T-cell (primary cell): ENCODE measurements around the gene KSR2. TPM values are rescaled to one million over a fixed set of nuclear protein-coding genes. Genes with fewer than 3 reads are reported as not detected.

Source experiments
- ATAC-seq, 4 experiments: fragments of 200-7000 bp in 3 of 4; fragments of 150-1000 bp in 1 of 4; cut with Tn5 transposase; replicated peaks in 1 of 4; 1 replicate in 3 of 4; 2 replicates in 1 of 4; pipeline ENCODE4 v1.10.0; 2021; ENCODE audit warnings: moderate library complexity in 3 of 4, mild to moderate bottlenecking in 2 of 4, moderate number of reproducible peaks in 1 of 4
- CTCF ChIA-PET, 2 donors: fragments of 300-600 bp; sonication (Branson Sonifier 250); formaldehyde crosslinking; loops; one replicate each; lab custom pipeline; 2022; ENCODE audit warnings: antibody characterized with exemption in 2 of 2; lab: Charles Lee
- POLR2A ChIA-PET, 2 donors: fragments of 300-600 bp; sonication (Branson Sonifier 250); formaldehyde crosslinking; loops; one replicate each; lab custom pipeline; 2022; ENCODE audit warnings: antibody characterized with exemption in 2 of 2; lab: Charles Lee
- DNase-seq, 35 experiments: peaks; one replicate each; pipeline versions ENCODE4 v3.0.0 to v3.0.0-alpha.2; 2013 to 2023
- H3K27ac ChIP-seq: one replicate; pipeline ENCODE4 v1.5.1; 2013; ENCODE audit warnings: low read length
- H3K27me3 ChIP-seq, 2 experiments: replicated peaks in 1 of 2; 1 replicate in 1 of 2; 2 replicates in 1 of 2; pipeline versions ENCODE4 v1.6.1 to v1.7.0; 2013; ENCODE audit warnings: low read length in 1 of 2, mixed read lengths in 1 of 2; ENCODE audit not compliant: control insufficient read depth in 2 of 2, insufficient read depth in 2 of 2; ENCODE audit errors: extremely low read depth in 1 of 2
- H3K36me3 ChIP-seq, 2 donors: 1 replicate in 1 of 2; 2 replicates in 1 of 2; pipeline versions ENCODE4 v1.6.1 to v1.7.0; 2013; ENCODE audit warnings: low read length in 1 of 2; ENCODE audit not compliant: control insufficient read depth in 2 of 2, insufficient read depth in 1 of 2; ENCODE audit errors: extremely low read depth in 1 of 2
- H3K4me1 ChIP-seq, 2 experiments: 1 replicate in 1 of 2; 2 replicates in 1 of 2; pipeline versions ENCODE4 v1.6.1 to v1.7.0; 2013; ENCODE audit warnings: low read length in 2 of 2, mixed read lengths in 1 of 2; ENCODE audit not compliant: insufficient read depth in 2 of 2, control insufficient read depth in 1 of 2; ENCODE audit errors: extremely low read depth in 1 of 2
- H3K4me3 ChIP-seq, 2 donors: 1 replicate in 1 of 2; 2 replicates in 1 of 2; pipeline versions ENCODE4 v1.5.1 to v1.7.0; 2013; ENCODE audit warnings: mild to moderate bottlenecking in 2 of 2, low read length in 1 of 2, moderate library complexity in 1 of 2; ENCODE audit not compliant: control insufficient read depth in 1 of 2; ENCODE audit errors: extremely low read depth in 1 of 2
- H3K9me3 ChIP-seq: 2 replicates; pipeline ENCODE4 v1.7.0; 2013
- H3K27ac Mint-ChIP-seq, 2 donors: one replicate each; pipeline ENCODE4 v1.8.0; 2020 to 2021; ENCODE audit warnings: mild to moderate bottlenecking in 2 of 2, mixed read lengths in 2 of 2
- H3K27me3 Mint-ChIP-seq, 2 donors: one replicate each; pipeline ENCODE4 v1.8.0; 2021 to 2022; ENCODE audit warnings: mixed read lengths in 2 of 2
- H3K36me3 Mint-ChIP-seq: one replicate; pipeline ENCODE4 v1.8.0; 2021; ENCODE audit warnings: mixed read lengths
- H3K4me1 Mint-ChIP-seq, 3 donors: one replicate each; pipeline ENCODE4 v1.8.0; 2020 to 2022; ENCODE audit warnings: mixed read lengths in 3 of 3, mild to moderate bottlenecking in 1 of 3
- H3K4me3 Mint-ChIP-seq, 3 donors: one replicate each; pipeline ENCODE4 v1.8.0; 2020 to 2022; ENCODE audit warnings: mild to moderate bottlenecking in 3 of 3, mixed read lengths in 3 of 3, moderate library complexity in 3 of 3
- H3K9me3 Mint-ChIP-seq, 3 donors: one replicate each; pipeline ENCODE4 v1.8.0; 2020 to 2022; ENCODE audit warnings: mixed read lengths in 3 of 3
- WGBS: methylation state at CpG from one replicate; pipeline ENCODE4 v1.1.5; 2013; ENCODE audit warnings: missing lambda C conversion rate; ENCODE audit not compliant: insufficient coverage; 5-methylcytosine and 5-hydroxymethylcytosine counted together
- total RNA-seq, 35 experiments: library from RNA in 6 of 35; stranded (reverse) in 6 of 35; fragments of 120-200 nt in 1 of 35; gene quantifications; one replicate each; pipeline versions ENCODE4 v1.2.1 to v1.2.4 and lab custom pipeline; 2013 to 2026

KSR2 gene
- total RNA-seq, 5 donors from 2014 or later (not counting 1 experiment from before 2014, with no cell fraction given), result 0.03 to 0.10 (median 0.06) TPM

DNA sequence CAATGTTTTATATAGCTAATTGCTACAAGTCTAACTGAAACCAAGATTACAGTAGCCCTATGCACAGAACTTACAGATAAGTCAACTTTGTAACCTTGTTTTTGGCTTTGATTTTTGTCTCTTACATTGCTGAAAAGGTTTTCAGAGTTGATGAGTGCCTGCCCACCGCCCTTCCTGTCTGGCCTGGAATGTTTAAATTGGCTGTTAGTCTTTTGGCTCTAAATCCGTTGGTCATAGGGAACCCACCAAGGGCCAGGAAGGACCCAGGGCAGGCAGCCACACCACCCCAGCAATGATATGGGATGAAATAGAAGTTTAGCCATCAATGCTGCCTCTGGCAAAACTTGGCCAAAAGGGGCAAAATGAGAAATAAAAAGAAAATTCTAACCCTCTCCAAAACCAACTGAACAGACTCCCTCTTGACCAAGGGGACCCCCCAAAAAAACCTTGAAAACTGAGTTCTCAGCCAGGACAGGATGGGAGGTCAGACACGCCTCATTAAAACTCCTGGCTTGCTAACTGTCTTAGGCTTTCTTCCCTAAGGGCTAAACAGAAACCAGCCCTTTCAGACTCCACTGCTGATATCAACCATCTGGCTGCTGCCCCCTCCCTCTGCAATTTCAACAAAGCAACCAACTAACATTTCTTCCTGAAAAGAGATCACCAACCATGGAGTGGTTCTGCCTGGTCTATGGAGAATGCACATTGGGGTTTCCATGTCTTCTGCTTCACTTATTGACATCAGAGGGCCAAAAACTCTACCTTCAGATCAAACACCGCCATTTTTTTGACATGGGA lies 365.3 kb downstream of the KSR2 start:
- POLR2A ChIA-PET, result no interaction called here
- no peaks in the 10 kb centered on the region for H3K36me3 ChIP-seq
- peaks cover 0 to 10% of the 10 kb centered on the region in 2 experiments for H3K27me3 ChIP-seq
- Mint-ChIP-seq H3K27ac (no peak overlapping the region), H3K27me3 (peaks cover 0 to 4% of the 10 kb centered on the region in 2 donors), H3K4me3 (no peak overlapping the region), H3K36me3 (no peaks in the 10 kb centered on the region), H3K4me1 (no peaks in the 10 kb centered on the region), H3K9me3 (peaks cover 0 to 15% (median 0%) of the 10 kb centered on the region in 3 donors)
- DNase-seq (no peak), ATAC-seq (no peak)
- no peak overlapping the region for H3K27ac ChIP-seq
- CTCF ChIA-PET, result no interaction called here
- 40% methylated on average over 3 of the region's 4 CpGs for WGBS
- H3K4me3 ChIP-seq, result no peak overlapping the region
- no peaks in the 10 kb centered on the region for H3K4me1 ChIP-seq
- H3K9me3 ChIP-seq, result no peaks in the 10 kb centered on the region

DNA sequence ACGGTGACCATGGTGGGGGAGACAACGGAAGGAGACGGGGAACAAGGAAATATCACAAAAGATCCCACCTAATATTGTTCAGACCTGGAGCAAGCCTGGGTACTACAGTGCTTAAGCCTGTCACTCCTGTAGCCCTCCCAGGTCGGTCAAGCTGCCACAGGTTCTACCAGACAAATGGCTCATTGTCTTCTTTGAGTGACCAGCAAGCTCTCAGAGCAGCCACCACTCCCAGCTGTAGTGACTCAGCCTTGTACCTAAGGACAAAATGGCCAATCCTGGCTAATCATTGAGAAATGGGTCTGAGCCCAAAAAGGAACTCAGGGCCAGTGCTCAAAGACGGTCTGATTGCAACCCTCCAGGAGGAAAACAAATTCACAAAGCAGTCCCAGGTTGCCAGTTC lies 368.9 kb downstream of the KSR2 start:
- no peak overlapping the region for H3K4me3 ChIP-seq
- no peaks in the 10 kb centered on the region for H3K36me3 ChIP-seq
- H3K27me3 ChIP-seq, result no peaks in the 10 kb centered on the region
- CTCF ChIA-PET, result no interaction called here
- H3K27ac ChIP-seq, result no peak overlapping the region
- ATAC-seq (no peak), DNase-seq (no peak)
- POLR2A ChIA-PET, result no interaction called here
- 49% methylated on average over 2 of the region's 5 CpGs for WGBS
- Mint-ChIP-seq H3K27me3 (no peaks in the 10 kb centered on the region), H3K36me3 (no peaks in the 10 kb centered on the region), H3K4me3 (no peak overlapping the region), H3K4me1 (no peaks in the 10 kb centered on the region), H3K9me3 (peaks cover 0 to 17% (median 0%) of the 10 kb centered on the region in 3 donors), H3K27ac (no peak overlapping the region)
- no peaks in the 10 kb centered on the region for H3K9me3 ChIP-seq
- no peaks in the 10 kb centered on the region for H3K4me1 ChIP-seq

DNA sequence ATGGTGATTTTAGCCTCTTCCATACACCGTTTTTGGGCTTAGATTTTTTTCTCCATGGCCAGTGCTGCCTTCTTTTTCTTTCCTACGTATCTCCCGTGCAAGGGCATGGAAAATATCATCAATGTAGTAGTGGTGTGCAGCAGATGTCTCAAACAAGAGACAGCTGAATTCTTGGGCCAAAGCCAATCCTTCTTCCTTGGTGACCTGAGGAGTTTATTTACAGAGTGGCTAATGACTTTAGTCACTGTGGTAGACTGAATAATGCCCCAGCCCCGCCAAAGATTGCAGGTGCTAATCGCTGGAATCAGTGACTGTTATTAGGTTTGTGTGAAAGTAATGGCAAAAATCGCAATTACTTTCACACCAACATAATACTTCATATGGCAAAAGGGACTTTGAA lies 371.8 kb downstream of the KSR2 start:
- Histone ChIP-seq H3K27me3 (no peaks in the 10 kb centered on the region), H3K27ac (no peak overlapping the region), H3K4me1 (no peaks in the 10 kb centered on the region), H3K4me3 (no peak overlapping the region), H3K9me3 (no peaks in the 10 kb centered on the region), H3K36me3 (no peaks in the 10 kb centered on the region)
- H3K27ac Mint-ChIP-seq, result no peak overlapping the region
- CTCF ChIA-PET, result no interaction called here
- no peak for ATAC-seq
- DNase-seq, result no peak
- no peaks in the 10 kb centered on the region for H3K36me3 Mint-ChIP-seq
- POLR2A ChIA-PET, result no interaction called here
- no peak overlapping the region for H3K4me3 Mint-ChIP-seq
- no peaks in the 10 kb centered on the region for H3K4me1 Mint-ChIP-seq
- peaks cover 0 to 9% (median 0%) of the 10 kb centered on the region in 3 donors for H3K9me3 Mint-ChIP-seq
- no CpG with 5 or more reads among the region's 6 CpGs for WGBS
- no peaks in the 10 kb centered on the region for H3K27me3 Mint-ChIP-seq

DNA sequence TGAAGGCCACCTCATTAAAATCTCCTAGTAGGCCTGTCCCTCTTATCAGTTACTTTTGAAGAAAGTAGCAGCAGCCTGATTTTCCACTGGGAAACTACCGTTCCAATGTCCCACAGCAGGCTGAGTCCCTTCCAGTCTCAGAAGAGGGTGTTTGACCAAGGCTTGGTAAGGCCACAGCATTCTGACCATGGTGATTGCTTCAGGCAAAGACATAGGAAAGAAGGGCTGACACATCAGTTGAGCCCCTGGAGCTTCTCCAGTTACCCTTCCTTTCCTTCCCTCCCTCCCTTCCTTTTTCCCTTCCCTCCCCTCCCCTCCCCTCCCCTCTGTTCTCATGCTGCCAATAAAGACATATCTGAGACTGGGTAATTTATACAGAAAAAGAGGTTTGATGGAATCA lies 373.0 kb downstream of the KSR2 start:
- Mint-ChIP-seq H3K4me3 (no peak overlapping the region), H3K4me1 (no peaks in the 10 kb centered on the region), H3K27ac (no peak overlapping the region), H3K9me3 (peaks cover 6 to 9% (median 7%) of the 10 kb centered on the region in 3 donors), H3K36me3 (no peaks in the 10 kb centered on the region), H3K27me3 (no peaks in the 10 kb centered on the region)
- no peak overlapping the region for H3K27ac ChIP-seq
- no peaks in the 10 kb centered on the region for H3K4me1 ChIP-seq
- H3K27me3 ChIP-seq, result peaks cover 0 to 4% of the 10 kb centered on the region in 2 experiments
- no peaks in the 10 kb centered on the region for H3K9me3 ChIP-seq
- WGBS, result 80% methylated on average over 1 of the region's 1 CpG
- DNase-seq (no peak), ATAC-seq (no peak)
- ChIA-PET POLR2A (no interaction called here), CTCF (no interaction called here)
- no peak overlapping the region for H3K4me3 ChIP-seq
- H3K36me3 ChIP-seq, result no peaks in the 10 kb centered on the region

DNA sequence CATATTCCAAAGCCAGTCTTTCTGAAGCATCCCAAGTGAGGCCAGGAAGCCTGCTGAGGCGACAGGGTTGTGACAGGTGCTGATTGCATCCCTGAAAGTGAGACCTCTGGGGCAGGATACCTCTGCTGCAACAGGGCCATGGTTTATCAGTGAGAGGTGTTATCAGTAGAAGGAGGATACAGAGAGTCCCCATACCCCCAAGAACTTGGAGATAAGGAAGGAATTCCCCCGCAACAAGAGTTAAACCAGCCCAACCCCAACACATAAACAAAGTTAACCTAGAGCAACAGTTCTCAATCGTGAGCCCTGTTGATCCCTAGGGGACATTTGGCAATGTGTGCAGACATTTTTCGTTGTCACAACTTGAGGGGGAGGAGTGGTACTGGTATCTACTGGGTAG lies 374.3 kb downstream of the KSR2 start:
- no peaks in the 10 kb centered on the region for H3K27me3 Mint-ChIP-seq
- Histone ChIP-seq H3K36me3 (no peaks in the 10 kb centered on the region), H3K4me1 (no peaks in the 10 kb centered on the region), H3K4me3 (no peak overlapping the region), H3K27ac (no peak overlapping the region), H3K9me3 (no peaks in the 10 kb centered on the region), H3K27me3 (peaks cover 0 to 4% of the 10 kb centered on the region in 2 experiments)
- H3K36me3 Mint-ChIP-seq, result no peaks in the 10 kb centered on the region
- CTCF ChIA-PET, result no interaction called here
- no peaks in the 10 kb centered on the region for H3K4me1 Mint-ChIP-seq
- no peak overlapping the region for H3K4me3 Mint-ChIP-seq
- no peak overlapping the region for H3K27ac Mint-ChIP-seq
- DNase-seq (no peak), ATAC-seq (no peak)
- no CpG with 5 or more reads among the region's 4 CpGs for WGBS
- POLR2A ChIA-PET, result interaction anchor here in 1 of 2 donors (0.7 kb wide), 1 partner anchor 1883 kb away, joined by 6 read pairs; no protein-coding TSS in a partner anchor
- H3K9me3 Mint-ChIP-seq, result peaks cover 14 to 19% (median 15%) of the 10 kb centered on the region in 3 donors

DNA sequence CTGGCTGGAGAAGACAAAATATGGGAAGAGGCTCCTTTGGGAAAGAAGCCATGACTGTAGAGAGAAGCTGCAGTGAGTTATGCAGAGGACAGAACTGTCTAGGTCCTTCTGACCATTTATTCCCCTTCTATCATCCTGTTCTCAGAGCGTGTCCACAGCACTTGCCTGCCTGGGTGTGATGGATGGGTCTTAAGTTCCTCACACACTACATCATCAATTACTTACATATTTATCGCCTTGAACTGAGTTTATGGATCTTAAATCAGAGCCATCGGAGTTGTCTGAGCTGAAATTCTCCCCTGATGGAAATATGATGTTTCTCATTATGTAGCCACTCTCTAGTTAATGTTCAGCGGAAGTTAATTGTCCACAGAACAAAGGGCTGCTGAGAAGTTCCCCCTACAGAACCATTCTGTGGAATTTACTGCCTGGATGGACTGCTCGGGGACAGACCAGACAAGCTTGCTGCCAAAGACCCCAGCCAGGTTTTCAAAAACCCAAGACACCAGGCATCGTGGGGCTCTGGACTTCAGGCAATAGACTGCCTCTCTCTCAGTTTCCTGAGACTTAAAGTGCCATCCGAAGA lies 374.9 kb downstream of the KSR2 start:
- Histone ChIP-seq H3K4me1 (no peaks in the 10 kb centered on the region), H3K27ac (no peak overlapping the region), H3K9me3 (no peaks in the 10 kb centered on the region), H3K4me3 (no peak overlapping the region), H3K27me3 (peaks cover 0 to 4% of the 10 kb centered on the region in 2 experiments), H3K36me3 (no peaks in the 10 kb centered on the region)
- H3K4me1 Mint-ChIP-seq, result no peaks in the 10 kb centered on the region
- ChIA-PET CTCF (no interaction called here), POLR2A (no interaction called here)
- H3K27ac Mint-ChIP-seq, result no peak overlapping the region
- peaks cover 14 to 19% (median 14%) of the 10 kb centered on the region in 3 donors for H3K9me3 Mint-ChIP-seq
- no peak for ATAC-seq
- DNase-seq, result no peak
- H3K36me3 Mint-ChIP-seq, result no peaks in the 10 kb centered on the region
- no peaks in the 10 kb centered on the region for H3K27me3 Mint-ChIP-seq
- H3K4me3 Mint-ChIP-seq, result no peak overlapping the region
- 58% methylated on average over 4 of the region's 7 CpGs for WGBS
